NK-92 treated with Interleukin-12 subunit alpha and Interleukin-12 subunit beta, amount 100 ng/mL, for 24 hours (cell line): ENCODE results near the gene TENT4A.
"Not testable (repeated sequence)": the region's sequence is repeated elsewhere in the genome, so short reads cannot be mapped to it uniquely, and the experiment has no call there.

Source experiments
- DNase-seq: peaks from one replicate; lab custom pipeline; 2025; lab: John Stamatoyannopoulos, UW

Gene TENT4A

DNA sequence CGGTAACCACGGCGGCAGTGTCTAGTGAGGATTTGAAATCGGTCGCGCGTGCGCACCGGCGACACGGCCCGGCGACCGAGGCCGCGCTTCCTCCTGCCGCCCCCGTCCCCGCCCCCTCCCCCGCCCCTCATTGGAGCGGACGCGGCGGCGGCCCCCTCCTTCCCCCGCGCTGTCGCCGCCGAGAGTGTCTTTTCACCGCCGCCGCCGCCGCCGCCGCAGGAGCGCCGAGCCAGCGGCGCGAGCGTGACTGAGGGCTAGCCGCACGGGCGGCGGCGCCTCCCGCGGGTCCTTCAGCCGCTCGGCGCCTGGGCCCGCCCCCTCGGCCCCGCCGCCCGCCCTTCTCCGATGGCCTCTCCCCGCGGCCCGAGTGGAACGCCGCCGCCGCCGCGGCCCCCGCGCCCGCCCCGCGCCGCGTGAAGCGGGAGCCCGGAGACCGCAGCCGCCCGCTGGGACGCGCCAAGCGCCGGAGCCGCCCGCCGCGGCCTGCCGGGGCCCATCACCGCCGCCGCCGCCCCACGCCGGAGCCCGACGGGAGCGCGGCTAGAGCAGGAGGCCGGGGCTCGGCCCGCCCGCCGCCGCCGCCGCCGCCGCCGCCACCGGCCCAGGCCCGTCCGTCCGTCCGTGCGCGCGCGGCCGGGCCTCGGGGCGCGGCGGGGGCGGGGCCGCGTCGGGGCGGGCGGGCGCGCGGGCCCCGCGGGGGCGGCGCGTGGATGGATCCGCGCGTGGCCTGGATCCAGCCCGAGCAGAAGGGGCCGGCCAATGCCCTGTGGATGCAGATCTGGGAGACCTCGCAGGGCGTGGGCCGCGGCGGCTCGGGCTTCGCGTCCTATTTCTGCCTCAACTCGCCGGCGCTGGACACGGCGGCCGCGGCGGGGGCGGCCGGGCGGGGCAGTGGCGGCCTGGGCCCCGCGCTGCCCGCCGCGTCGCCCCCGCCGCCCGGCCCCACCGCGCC, at the start of gene TENT4A:
TSS of gene TENT4A (plus strand) at position 159 of the 952 bp plus-strand sequence. CDS start at position 711, 552 bp downstream.
- DNase-seq = no peak

DNA sequence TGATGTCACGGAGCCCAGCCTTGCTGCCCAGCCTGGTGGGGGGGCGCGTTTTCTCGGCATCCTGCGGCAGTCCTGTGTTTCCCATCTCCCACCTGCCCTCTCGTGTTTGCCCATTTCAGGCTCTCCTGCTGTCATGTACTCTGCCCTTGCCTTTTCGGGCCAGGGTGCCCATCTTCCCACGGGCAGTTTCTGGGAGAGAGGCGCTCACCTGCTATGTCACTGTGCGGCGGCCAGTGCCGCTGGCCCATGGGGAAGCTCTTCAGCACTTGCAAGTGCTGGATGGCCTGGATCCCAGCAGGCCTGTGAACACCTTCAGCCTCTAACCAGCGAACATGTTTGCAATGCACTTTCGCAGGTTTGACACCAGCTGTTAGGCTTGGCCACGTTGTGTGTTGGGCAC, 46.5 kb upstream of the TENT4A start:
- DNase-seq = no peak

DNA sequence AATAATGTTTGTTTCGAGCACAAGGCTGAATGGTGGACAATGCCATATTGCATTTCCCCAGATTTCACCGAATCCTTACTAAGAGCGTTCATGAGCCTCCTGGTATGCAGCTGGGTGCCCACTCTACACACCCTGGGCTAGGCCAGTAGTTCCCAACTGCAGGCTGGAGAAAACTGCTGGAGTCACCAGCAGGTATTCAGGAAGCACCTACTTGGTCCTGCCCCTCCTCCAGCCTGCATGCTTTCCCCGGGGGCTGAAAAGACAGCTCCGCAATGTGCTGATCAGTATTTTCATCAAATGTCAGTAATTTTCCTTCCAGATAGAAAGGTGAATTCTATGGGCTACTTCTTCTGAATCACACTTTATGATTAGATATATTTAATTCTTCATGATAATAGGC, 45.6 kb upstream of the TENT4A start:
- no peak for DNase-seq

DNA sequence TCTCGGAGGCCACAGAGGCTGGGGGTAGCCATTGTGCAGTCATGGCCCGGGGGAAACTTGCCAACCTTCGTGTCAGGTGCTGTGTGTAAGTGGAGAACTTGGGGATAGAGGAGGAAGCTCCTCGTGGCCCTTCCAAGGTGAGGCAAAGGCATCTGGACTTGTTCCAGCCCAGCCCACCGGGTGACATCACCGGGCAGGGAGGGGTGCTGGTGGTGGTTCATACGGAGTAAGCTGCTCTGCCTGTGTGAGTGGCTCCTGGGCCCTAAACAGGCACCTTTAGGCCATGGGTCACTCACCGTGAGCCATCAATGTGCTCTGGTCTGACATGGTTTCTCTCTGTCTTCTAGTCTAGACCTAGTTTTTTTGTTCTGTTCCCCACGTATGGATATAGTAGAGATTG, 44.5 kb upstream of the TENT4A start:
- not testable (repeated sequence) for DNase-seq

DNA sequence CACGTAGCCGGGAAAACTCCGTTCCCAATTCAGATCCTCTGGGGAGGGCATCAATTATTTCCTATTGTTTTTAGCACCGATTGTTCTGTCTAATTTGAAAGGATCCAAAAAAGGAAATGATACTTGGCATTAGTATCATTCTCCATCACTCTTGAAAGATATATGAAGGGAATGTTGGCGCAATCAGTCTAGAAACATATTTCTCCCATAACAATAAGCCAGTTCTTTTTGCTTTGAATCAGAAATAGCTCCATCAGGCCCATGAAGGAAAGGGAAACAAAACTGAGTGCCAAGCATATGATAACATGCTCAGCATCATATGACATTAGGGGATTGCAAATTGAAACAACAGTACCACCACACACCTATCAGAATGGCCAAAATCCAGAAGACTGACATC, 40.2 kb upstream of the TENT4A start:
- DNase-seq = no peak

DNA sequence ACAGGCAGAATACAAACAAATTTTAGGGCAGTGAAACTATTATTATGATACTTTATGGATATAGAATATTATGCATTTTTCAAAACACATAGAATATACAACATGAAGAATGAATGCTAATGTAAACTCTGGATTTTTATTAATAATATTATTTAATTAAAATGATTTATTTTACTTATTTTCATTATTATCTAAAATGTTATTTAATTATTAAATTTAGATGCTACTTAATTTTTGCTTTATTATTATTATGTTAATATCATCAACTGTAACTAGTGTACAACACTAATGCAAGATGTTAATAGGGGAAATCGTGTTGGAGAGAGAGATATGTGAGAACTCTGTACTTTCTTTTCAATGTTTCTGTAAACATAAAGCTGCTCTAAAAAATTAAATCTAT, 39.3 kb upstream of the TENT4A start:
- no peak for DNase-seq

DNA sequence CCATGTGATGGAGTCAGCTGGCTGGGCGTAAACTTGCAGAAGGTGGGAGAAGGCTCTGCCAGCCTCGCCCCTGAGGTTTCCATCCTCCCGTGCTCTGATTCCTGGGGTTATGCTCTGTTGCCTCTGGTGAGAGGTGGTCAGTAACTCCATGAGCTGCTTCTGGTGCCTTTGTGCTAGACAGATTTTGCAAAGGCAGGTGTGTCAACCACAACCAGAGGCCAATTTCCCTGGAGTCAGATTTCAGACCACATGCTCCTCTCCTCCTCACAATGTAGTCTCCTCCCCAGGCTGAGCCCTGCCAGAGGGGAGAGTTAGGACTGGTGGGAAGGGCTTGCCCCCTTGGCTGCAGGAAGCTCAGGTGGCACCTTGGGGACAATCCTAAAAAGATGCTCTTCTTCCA, 38.8 kb upstream of the TENT4A start:
- no peak for DNase-seq

DNA sequence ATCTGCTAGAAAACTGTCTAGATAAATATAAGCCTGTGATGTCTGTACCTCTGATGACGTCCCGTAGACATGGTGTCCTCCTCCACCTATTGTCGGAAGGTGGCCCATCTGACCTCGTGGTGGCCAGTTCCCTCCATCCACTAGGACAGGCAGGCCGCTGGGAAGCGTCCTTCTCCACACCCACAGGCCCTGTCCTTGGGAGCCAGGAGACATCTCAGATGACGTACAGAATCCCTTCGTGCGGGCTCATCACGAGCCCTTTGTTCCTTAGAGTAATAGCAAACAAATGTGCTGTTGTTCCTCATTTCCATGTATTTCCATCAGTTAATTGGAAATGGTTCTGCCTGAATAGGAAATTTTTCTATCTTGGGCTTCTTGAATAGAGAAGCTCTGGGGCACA, 38.3 kb upstream of the TENT4A start:
- DNase-seq = no peak

DNA sequence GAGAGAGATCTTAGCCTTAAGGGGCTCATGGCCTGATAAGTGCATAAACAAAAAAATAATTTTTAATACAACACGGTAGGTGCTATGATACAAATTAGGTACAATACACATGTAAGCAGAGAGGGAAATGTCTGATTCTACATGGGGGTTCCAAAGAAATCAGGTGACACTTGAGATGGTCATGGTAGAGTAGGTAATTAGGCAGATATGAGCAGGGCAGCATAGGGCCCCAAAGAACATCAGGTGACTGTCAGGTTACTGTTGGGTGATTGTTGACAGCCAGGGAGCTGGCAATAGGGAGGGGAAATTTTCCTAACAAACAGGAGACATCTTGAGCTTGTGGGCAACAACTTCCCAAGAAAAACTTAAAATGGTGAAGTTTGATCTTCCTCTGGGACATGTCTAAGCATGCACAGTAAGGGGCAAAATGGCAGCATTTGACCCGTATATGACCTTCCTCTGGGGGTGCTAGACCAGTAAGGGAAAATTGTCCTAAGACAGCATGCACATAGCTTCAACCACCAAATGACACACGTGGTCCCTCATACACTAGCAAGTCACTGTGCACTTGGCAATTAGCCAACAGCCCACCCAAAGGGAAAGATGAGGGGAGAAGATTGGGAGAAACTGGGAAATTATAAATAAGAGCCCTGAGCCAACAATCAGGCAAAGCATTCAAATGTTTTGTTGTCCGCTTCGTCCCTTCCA, 37.3 kb upstream of the TENT4A start:
- DNase-seq = no peak

DNA sequence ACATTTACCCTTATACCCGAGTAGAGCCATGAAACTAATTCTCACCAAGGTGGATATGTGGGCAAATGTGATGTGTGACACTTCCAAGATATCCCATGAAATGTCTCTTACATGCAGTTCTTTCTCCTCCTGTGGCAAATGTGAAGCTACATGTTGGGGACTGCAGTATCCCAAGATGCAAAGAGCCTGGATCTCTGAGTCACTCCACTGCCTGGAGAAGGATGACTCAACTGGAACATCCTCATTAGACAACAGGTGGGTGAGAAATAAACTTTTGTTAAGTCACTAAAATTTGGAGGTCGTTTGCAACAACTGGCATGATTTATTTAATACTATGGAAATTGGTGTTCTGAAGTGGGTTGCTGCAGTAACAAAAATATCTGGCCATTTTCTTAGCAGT, 36.5 kb upstream of the TENT4A start:
- DNase-seq = no peak

DNA sequence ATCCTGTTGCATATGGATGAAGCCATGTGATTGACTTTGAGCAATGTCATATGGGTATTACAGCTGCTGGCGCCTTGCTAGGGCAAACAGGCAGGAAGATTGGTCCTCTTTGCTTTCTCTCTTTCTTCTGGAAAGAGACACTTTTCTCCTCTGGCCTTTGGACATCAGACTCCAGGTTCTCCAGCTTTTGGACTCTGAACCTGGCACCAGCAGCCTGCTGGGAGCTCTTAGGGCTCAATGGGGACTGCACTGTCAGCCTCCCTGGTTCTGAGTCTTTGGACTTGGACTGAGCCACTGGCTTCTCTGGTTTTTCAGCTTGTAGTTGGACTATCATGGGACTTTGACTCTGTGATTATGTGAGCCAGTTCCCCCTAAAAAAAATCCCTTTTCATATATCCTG, 34.8 kb upstream of the TENT4A start:
- DNase-seq = no peak

DNA sequence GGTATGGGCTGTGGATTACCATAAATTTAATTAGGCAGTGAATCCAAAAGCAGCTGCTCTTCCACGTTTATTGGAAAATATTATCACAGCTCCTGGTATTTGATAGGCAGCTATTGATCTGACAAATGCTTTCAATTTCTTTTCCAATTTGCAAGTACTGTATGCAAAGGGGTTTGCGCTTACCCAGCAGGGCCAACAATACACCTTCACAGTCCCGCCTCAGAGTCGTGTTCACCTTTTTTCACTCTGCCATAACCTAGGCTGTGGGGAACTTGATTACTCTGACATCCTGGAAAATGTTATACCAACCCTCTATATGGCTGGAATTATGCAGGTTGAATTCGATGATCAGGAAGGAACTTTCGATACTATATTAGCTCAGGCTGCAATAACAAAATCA, 32.3 kb upstream of the TENT4A start:
- DNase-seq = no peak

DNA sequence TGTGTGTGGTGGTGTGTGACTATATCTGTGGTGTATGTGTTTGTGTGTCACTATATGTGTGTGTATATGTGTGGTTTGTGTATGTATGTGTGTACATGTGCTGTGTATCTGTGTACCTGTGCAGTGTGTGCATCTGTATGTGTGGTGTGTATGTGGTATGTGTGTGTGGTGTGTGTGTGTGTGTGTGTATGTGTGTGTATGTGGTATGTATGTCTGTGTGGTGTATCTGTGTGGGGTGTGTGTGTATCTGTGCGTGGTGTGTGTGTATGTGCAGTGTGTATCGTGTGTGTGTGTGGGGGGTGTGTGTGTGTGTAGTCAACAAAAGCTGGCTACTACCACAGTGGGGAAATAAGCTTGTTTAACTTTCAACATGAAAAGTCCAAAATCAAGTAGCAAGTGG, 31.6 kb upstream of the TENT4A start:
- no peak for DNase-seq

DNA sequence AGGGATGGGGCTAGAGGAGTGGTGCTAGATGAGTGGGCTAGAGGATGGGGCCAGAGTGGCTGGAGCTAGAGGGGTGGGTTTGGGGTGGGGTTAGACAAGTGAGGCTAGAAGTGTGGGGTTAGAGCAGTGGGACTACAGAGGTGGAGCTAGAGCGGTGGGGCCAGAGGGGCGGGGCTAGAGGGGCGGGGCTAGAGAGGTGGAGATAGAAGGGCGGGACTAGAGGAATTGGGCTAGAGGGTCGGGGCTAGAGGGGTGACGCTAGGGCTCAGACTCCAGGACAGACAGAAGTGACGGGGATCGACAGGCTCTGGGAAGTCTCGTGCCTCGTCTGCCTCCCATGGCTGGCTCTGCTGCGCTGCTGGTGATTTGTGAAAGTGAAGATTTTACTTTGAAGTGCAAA, 31.0 kb upstream of the TENT4A start:
- DNase-seq = no peak

DNA sequence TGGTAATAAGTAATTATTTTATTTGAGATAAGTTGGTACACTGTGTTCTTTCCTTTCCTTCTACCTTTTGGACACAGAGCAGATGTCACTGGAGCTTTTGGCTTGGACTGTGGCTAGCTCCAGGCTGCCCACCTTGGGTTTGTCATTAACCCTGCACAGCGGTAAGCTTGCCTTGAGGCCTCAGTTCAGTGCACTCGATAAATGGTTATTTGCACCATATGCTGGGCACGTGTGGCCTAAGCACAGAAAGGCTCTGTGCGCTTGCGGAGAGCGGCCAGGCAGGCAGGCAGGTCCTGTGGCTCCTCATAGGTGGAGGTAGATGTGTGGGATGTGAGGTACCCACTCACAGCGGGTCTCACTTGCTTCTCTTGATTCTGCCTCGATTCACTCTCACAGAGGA, 30.0 kb upstream of the TENT4A start:
- no peak for DNase-seq

DNA sequence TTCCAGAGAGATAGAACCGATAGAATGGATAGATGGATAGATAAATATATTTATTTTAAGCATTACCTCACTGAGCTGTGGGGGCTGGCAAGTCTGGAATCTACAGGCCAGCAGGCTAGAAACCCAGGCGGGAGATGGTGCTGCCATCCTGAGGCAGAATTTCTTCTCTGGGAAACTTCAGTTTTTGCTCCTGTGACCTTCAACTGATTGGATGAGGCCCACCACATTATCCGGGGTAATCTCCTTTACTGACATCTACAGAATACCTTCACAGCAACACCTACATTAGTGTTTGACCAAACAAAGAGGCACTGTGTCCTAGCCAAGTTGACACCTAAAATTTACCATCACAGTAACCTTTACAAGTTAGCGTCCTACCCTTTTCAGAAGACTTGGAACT, 29.2 kb upstream of the TENT4A start:
- no peak for DNase-seq

DNA sequence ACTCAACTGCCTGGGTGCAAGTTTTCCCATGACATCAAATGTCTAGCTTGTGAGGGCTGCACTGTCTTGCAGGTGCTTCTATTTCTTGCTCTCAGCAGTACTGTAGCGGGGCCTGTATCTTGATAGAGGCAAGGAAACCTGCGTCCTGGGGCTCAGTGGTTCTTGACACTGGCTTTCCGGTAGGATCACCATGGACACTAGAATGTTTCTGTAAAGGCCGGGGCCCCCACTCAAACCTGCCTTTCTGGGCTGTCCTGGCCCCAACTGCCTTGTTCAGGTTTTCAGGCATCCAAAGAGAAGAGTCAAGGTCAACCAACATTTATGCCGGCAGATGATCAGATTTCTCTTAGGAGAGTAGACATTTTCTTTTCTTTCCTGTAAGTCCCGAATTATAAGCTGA, 26.7 kb upstream of the TENT4A start:
- no peak for DNase-seq

DNA sequence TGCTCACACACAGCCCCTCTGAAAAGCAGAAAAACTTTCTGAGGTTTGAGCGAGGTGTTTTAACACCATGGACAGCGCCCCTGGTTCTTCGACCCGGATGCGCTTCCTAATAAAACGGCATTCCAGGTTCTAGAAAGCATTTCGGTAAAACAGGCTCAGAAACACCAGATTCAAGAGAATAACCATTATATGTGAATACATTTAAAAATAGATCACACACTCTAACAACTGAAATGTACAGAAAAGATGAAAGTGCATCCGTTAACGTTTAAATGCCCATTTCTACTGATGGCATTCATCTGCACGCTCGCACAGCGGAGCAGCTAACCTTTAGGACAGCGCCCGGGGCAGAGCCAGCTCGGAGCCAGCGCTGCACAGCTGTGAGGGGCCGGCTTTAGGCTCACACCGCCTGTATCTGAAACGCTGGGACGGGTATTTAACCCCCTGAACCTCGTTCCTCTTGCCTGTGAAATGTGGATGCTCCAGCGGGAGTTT, 26.3 kb upstream of the TENT4A start:
- no peak for DNase-seq

DNA sequence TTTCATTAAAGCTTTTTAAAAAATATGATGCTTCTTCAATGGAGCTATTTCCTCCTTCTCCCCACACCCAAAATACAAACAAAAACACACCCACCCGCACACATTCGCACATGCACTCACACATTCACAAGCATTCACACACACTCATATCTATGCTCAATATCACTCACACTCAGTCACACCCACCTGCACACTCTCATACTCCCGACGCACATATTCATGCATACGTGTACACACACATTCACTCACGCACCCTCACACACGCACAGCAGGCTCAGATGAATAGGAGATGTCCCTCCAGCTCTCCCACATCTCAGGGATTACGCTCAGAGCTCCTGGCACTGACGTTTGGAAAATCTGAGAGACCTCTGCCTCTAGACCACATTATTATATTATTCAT, 25.7 kb upstream of the TENT4A start:
- DNase-seq = no peak

DNA sequence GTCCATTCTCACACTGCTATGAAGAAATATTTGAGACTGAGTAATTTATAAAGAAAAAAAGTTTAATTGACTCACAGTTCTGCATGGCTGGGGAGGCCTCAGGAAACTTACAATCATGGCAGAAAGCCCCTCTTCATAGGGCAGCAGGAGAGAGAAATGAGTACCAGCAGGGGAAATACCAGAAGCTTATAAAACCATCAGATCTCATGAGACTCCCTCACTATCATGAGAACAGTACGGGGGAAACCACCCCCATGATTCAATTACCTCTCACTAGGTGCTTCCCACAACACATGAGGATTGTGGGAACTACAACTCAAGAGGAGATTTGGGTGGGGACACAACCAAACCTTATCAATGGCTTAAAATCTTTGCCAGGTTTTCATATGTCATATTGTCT, 20.3 kb upstream of the TENT4A start:
- DNase-seq = no peak

DNA sequence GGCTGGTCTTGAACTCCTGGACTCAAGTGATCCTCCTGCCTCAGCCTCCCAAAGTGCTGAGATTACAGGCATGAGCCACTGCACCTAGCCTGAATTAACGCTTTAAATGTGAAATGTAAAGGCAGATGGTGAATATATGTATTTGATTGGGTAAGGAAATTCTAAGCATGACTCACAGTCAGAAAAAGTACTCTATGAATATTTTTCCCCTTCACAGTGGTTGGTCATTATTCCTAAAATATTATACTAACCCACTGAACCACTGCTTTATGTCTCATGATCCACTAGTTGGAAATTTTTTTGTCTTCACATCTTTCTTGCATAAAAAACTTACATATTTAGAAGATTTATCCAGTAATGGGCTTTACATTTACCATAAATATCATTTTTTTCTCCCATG, 14.5 kb upstream of the TENT4A start:
- DNase-seq = no peak

DNA sequence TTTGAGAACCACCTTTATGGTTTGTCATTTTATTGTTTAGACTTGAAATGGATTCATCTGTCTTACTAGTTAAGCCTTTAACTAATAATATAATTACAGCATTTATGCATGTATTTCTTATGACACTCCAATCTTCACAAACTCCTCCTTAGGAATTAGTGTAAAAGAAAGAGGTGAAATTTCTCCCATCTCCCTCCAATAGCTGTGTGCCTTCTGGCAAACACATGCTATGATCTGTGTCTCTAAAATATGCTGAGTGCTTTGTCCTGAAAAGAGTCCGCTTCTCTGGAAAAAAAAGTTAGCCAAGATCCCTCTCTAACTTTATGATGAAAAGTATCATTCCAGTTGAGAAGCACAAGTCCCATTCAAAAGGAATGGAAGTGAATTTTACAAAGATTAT, 13.9 kb upstream of the TENT4A start:
- no peak for DNase-seq

DNA sequence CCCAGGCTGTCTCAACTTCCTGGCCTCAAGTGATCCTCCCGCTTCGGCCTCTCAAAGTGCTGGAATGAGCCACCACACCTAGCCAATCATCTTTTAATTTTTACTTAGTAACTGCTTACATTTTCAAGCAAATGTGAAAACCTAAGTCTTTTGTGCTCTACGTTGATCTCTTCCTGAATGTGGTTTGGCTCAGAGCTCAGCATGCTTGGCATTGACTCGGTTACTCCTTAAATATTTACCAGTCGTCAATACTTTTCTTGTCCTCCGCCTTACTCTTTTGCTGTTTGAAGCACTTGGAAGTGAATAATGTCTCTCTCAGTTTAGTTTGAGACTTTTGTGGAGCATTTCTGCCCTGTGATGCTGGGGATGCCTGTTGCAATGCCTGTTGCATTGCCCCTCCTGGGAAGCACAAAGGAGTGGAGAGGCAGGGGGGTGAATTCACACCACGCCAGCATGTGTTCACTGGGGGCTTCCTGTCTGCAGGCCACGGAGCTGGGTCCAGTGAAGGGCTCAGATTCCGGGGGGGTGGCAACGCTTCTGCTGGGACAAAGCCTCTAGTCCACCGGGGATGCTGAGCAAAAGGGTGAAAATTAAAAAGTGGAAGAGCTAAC, 13.1 kb upstream of the TENT4A start:
- no peak for DNase-seq
